ENCODE data around the gene SCARB1.

SCARB1 gene

GRCh38 chr12:124771462-124772288 is 92.0 kb downstream of the SCARB1 start:
- Histone ChIP-seq H3K4me2 (ENCODE audit: low read length) (no peak overlapping the region; the same call in 1 of the 2 replicates), H3K4me1 (ENCODE audit: control insufficient read depth, low read length) (peaks cover 35% of the 10 kb centered on the region), H3K27me3 (ENCODE audit: control insufficient read depth, low read length) (peaks cover 40% of the 10 kb centered on the region)

DNA sequence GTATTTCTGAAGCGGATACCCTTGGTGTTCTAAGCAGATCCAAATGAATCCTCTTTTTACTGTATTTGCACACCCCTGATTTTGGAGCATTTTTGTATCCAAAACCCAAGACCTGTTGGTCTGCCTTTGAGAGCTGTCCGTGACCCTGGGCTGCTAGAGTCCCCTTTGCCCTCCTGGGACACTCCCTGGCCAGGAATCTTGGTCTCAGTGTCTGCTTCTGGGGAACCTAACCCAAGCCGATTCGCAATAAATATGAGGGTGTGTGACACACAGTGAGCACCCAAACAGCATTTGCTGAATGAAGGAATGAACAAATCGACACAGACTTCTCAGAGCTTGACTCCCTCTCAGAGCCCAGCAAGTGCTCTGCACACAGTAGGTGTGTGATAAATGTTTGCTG is 92.9 kb downstream of the SCARB1 start:
- H3K9me3 ChIP-seq (ENCODE audit: control insufficient read depth, insufficient read depth, low read length): peaks cover 4% of the 10 kb centered on the region
- H3K9me2 ChIP-seq (replicated peaks; ENCODE audit: control insufficient read depth, low read length): no peaks in the 10 kb centered on the region
- H3K36me3 ChIP-seq (ENCODE audit: control insufficient read depth, low read length): no peaks in the 10 kb centered on the region
- TF ChIP-seq, protein P1, sequence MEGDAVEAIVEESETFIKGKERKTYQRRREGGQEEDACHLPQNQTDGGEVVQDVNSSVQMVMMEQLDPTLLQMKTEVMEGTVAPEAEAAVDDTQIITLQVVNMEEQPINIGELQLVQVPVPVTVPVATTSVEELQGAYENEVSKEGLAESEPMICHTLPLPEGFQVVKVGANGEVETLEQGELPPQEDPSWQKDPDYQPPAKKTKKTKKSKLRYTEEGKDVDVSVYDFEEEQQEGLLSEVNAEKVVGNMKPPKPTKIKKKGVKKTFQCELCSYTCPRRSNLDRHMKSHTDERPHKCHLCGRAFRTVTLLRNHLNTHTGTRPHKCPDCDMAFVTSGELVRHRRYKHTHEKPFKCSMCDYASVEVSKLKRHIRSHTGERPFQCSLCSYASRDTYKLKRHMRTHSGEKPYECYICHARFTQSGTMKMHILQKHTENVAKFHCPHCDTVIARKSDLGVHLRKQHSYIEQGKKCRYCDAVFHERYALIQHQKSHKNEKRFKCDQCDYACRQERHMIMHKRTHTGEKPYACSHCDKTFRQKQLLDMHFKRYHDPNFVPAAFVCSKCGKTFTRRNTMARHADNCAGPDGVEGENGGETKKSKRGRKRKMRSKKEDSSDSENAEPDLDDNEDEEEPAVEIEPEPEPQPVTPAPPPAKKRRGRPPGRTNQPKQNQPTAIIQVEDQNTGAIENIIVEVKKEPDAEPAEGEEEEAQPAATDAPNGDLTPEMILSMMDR (IDR thresholded peaks at IDR 0.05; ENCODE audit: low read depth, low read length, poor library complexity, severe bottlenecking): no peak
- TF ChIP-seq EZH2phosphoT487 (IDR thresholded peaks at IDR 0.05; ENCODE audit: borderline replicate concordance, low read length): no peak
- peaks cover 30% of the 10 kb centered on the region for H3K4me1 ChIP-seq (ENCODE audit: control insufficient read depth, low read length)
- H3K27me3 ChIP-seq (ENCODE audit: control insufficient read depth, low read length): peaks cover 40% of the 10 kb centered on the region
- H4K20me1 ChIP-seq (ENCODE audit: control insufficient read depth, insufficient read depth, low read depth, low read length): no peaks in the 10 kb centered on the region; the same call in 1 of the 2 replicates
- no peak overlapping the region for H3K27ac ChIP-seq (ENCODE audit: low read depth, low read length)
- H3F3A ChIP-seq (ENCODE audit: control insufficient read depth, insufficient read depth): peaks cover 10% of the 10 kb centered on the region
- no peaks in the 10 kb centered on the region for H3K79me2 ChIP-seq (ENCODE audit: control insufficient read depth, low read length)
- no peak overlapping the region for H3K4me3 ChIP-seq (ENCODE audit: low read length)
- H3K4me2 ChIP-seq (ENCODE audit: low read length): no peak overlapping the region

More at GRCh38 chr12:124771462-124772288, 92.0 kb downstream of the SCARB1 start:
- Histone ChIP-seq H3K27ac (ENCODE audit: low read depth, low read length) (no peak overlapping the region), H3K36me3 (ENCODE audit: control insufficient read depth, low read length) (no peaks in the 10 kb centered on the region), H3K9me3 (ENCODE audit: control insufficient read depth, insufficient read depth, low read length) (no peaks in the 10 kb centered on the region), H3F3A (ENCODE audit: control insufficient read depth, insufficient read depth) (peaks cover 10% of the 10 kb centered on the region), H3K9me2 (replicated peaks; ENCODE audit: control insufficient read depth, low read length) (no peaks in the 10 kb centered on the region), H3K79me2 (ENCODE audit: control insufficient read depth, low read length) (no peaks in the 10 kb centered on the region), H3K4me3 (ENCODE audit: low read length) (no peak overlapping the region), H4K20me1 (ENCODE audit: control insufficient read depth, insufficient read depth, low read depth, low read length) (no peaks in the 10 kb centered on the region; the same call in 1 of the 2 replicates)
- no peak for TF ChIP-seq EZH2phosphoT487 (IDR thresholded peaks at IDR 0.05; ENCODE audit: borderline replicate concordance, low read length)
- TF ChIP-seq, protein P1 (IDR thresholded peaks at IDR 0.05; ENCODE audit: low read depth, low read length, poor library complexity, severe bottlenecking): peak; percentile 99

DNA sequence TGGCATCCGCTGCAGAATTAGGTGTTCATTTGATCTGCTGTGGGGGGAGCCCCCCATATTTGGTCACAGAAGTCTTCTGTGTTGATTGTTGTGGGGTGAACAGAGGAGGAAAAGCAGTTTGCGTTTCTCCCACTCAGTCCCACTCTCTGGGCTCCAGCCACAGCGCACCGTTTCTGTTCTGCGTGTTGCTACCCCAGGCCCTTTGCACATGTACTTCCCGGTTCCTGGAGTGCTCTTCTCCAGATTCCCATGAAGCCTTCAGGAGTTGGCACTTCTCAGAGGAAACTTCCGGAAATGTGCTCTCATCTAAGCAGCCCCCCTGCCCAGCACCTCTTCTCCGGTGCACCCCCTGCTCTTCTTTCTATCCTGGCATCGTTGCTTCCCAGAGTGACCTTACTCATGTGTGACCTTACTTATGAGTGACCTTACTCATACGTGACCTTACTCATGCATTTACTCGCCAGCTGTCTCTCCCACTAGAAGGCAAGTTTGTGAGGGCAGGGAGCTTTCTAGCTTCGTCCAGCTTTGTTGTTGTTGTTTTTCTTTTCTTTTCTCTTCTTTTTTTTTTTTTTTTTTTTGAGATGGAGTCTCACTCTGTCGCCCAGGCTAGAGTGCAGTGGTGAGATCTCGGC is 93.7 kb downstream of the SCARB1 start:
- Histone ChIP-seq H3F3A (ENCODE audit: control insufficient read depth, insufficient read depth) (peaks cover 7% of the 10 kb centered on the region), H3K4me2 (ENCODE audit: low read length) (no peak overlapping the region)

More for the DNA sequence above, 93.7 kb downstream of the SCARB1 start:
- Histone ChIP-seq H4K20me1 (ENCODE audit: control insufficient read depth, insufficient read depth, low read depth, low read length) (no peaks in the 10 kb centered on the region; the same call in 1 of the 2 replicates), H3K79me2 (ENCODE audit: control insufficient read depth, low read length) (no peaks in the 10 kb centered on the region), H3K27ac (ENCODE audit: low read depth, low read length) (no peak overlapping the region), H3K9me3 (ENCODE audit: control insufficient read depth, insufficient read depth, low read length) (peaks cover 12% of the 10 kb centered on the region), H3K4me1 (ENCODE audit: control insufficient read depth, low read length) (peaks cover 22% of the 10 kb centered on the region), H3K27me3 (ENCODE audit: control insufficient read depth, low read length) (peaks cover 40% of the 10 kb centered on the region), H3K9me2 (replicated peaks; ENCODE audit: control insufficient read depth, low read length) (no peaks in the 10 kb centered on the region), H3K36me3 (ENCODE audit: control insufficient read depth, low read length) (no peaks in the 10 kb centered on the region), H3K4me3 (ENCODE audit: low read length) (no peak overlapping the region)
- TF ChIP-seq EZH2phosphoT487 (IDR thresholded peaks at IDR 0.05; ENCODE audit: borderline replicate concordance, low read length): no peak
- TF ChIP-seq, protein P1 (IDR thresholded peaks at IDR 0.05; ENCODE audit: low read depth, low read length, poor library complexity, severe bottlenecking): no peak
